NCI-H1436 (cell line): ENCODE results near the gene LSR.

Experiments
- DNase-seq: peaks from one replicate; lab custom pipeline; 2025; lab: John Stamatoyannopoulos, UW

The LSR gene

DNA sequence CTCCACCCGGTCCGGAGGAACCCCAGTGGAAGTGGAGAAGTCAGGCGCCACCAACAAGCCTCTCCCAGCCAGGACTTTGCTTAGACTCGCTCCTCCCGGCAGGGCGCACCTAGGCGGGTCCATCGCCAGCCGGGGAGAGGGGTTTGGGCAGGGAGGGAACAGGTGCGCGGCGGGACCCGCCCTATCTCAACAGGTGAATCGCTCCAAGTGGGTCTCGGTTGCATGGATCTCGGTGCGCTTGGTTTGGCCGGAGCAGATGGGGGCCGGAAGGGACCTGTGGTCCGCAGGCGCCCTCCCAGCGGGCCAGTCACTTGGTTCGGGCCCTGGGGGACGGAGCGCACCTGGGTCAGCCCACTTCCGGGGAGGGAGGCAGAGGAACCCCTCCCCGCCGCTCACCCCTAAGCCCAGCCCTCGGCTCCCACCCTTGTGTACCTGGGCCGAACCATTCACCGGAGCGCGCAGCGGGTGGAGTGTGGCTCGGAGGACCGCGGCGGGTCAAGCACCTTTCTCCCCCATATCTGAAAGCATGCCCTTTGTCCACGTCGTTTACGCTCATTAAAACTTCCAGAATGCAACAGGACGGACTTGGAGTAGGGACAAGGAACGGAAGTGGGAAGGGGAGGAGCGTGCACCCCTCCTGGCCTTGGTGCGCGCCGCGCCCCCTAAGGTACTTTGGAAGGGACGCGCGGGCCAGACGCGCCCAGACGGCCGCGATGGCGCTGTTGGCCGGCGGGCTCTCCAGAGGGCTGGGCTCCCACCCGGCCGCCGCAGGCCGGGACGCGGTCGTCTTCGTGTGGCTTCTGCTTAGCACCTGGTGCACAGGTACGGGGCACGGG lies at the start of gene LSR:
LSR (plus strand) TSS at position 693 of the 836 bp plus-strand sequence; CDS start at position 714, 21 bp downstream.
- peak; percentile 92 for DNase-seq

DNA sequence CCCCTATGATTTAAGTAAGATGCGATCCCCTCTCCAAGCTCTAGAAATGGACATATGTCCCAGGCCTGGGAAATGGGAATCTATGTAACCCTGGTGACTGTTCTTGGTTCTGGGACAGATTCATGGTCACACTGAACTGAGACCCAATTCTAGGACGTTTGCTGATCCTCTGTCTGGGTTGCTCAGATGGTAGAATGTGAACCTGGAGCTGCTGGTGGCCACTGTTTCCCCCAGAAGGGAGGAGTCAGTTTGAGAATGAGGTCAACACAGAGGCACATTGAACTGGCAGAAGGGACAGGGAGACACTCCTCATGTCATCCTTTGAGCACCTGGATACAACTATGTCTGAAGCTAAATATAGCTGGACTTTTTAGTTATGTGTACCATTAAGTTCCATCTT lies 49.3 kb upstream of the LSR start:
- no peak for DNase-seq

GRCh38 chr19:35202722-35203688 lies 45.8 kb upstream of the LSR start:
- DNase-seq = no peak

GRCh38 chr19:35204799-35205732 lies 43.7 kb upstream of the LSR start:
- no peak for DNase-seq

GRCh38 chr19:35205733-35206323 lies 43.0 kb upstream of the LSR start:
- DNase-seq = no peak

GRCh38 chr19:35206379-35206778 lies 42.4 kb upstream of the LSR start:
- no peak for DNase-seq

- DNase-seq = no peak
Observed at GRCh38 chr19:35206855-35207254, 41.9 kb upstream of the LSR start.

GRCh38 chr19:35207391-35207871 lies 41.4 kb upstream of the LSR start:
- DNase-seq = no peak

GRCh38 chr19:35208121-35208520 lies 40.7 kb upstream of the LSR start:
- DNase-seq = no peak

- no peak for DNase-seq
Observed at GRCh38 chr19:35209646-35210045, 39.2 kb upstream of the LSR start.

DNA sequence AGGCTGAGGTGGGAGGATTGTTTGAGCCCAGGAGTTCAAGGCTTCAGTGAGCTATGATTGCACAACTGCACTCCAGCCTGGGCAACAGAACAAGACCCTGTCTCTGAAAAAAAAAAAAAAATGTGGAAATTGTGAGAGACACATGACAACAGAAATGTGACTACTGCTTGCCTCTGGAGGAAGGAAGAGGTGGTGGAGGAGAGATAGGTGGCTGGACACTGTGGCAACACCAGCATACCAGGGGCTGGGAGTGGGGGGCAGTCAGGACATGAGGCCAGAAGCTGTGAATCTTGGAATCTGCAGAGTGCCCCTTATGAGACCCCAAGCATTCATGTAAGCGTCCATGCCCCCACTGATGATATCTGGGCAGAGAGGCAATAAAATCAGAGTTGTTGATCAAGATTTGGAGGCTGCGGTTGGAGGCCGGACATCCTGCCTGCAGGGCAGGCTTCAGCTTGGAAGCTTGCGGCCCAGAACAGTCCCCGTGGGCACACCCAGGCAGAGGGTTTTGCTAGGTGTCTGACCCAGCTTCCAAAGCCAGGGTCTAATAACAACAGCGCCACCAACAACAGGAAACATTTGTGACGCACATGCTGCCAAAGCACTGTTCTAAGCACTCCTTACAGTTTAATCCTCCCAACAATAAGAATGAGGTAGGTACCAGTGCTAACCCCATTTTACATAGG lies 37.1 kb upstream of the LSR start:
- no peak for DNase-seq

GRCh38 chr19:35212241-35212640 lies 36.6 kb upstream of the LSR start:
- no peak for DNase-seq

- peak; percentile 37 for DNase-seq
Observed at GRCh38 chr19:35213663-35214632, 34.9 kb upstream of the LSR start.

- DNase-seq = no peak
Observed at GRCh38 chr19:35214766-35215422, 33.9 kb upstream of the LSR start.

DNA sequence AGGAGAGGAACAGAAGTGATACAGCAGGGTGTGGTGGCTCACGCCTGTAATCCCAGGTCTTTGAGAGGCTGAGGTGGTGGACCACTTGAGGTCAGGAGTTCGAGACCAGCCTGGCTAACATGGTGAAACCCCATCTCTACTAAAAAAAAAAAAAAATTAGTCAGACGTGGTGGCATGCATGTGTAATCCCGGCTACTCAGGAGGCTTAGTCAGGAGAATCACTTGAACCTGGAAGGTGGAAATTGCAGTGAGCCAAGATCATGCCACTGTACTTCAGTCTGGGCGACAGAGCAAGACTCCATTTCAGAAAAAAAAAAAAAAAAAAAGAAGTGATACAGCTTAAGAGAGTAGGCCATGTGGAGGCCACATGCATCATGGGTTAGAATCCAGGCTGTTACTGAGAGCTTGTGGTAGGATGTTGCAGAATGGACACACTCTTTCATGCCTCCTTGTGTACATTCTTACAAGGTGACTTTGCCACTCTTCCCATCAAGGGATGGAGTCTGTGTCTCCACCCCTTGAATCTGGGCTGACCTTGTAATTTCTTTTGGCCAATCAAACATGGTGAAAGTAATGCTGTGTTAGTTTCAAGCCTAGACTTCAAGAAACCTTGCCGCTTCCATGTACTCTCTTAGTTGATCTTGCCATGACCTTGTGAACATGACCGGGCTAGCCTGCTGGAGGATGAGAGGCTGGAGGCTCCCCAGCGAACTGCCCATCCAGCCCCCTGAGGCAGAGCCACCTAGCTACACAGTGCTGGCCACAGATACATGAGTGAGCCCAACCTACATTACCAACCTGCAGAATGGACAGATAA lies 32.6 kb upstream of the LSR start:
- no peak for DNase-seq

DNA sequence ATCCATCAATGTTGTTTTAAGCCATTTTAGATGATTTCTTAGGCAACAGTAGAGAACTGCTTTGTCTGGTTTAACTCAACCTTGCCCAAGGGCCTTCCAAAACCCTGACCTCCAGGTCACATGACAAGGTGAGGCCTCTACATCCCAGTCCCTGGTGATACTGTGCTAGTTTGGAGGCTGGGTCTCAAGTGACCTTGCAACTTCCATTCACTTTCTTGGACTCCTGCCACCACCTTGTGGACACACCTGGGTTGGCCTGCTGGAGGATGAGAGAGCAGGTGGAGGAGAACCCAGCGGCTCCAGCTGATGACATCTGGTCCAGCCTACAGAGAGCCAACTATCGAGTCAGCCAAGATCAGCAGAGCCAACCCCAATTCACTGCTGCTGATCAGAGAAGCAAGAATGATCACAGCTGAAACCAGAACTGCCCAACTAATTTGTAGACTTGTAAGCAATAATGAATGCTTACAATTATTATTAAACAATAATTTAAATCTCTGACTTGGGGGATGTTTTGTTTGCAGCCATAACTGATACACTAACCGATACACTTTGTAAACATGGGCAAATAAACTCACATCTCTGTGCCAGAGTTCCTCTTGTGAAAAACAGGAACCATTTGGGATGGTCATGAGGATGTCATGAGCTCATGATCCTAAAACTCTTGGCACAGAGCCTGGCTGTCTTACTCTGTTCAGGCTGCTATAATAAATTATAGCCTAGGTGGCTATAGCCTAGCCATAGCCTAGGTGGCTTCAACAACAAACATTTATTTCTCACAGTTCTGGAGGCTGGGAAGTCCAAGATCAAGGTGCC lies 31.8 kb upstream of the LSR start:
- no peak for DNase-seq

DNA sequence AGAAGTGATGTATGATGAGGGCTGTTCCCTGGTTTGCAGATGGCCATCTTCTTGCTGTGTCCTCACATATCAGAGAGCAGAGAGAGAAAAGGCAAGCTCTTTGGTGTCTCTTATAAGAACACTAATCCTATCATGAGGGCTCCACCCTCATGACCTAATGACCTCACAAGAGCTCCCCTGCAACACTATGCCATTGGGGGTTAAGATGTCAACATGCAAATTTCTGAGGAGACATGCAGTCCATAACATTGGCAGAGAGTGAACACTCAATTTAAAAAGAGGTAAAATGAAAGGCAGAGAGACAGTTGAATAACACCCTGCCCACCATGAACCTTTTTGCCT lies 31.2 kb upstream of the LSR start:
- DNase-seq = no peak
